ENCODE results near the gene EXOC1. TPM values are rescaled to one million over a fixed set of nuclear protein-coding genes. Genes with fewer than 3 reads are reported as not detected.

EXOC1 gene
- total RNA-seq: 10 to 100 TPM; 26.2 to 60.8 (median 43.1) TPM

- TF ChIP-seq EP300 (IDR thresholded peaks at IDR 0.05; ENCODE audit: low read depth) (no peak), CTCF (IDR thresholded peaks at IDR 0.05) (no peak), POLR2A (IDR thresholded peaks at IDR 0.05) (peak; percentile 76), POLR2AphosphoS5 (IDR thresholded peaks at IDR 0.05) (peak; percentile 71 to 82 (median 73))
- no peaks in the 10 kb centered on the region for H3K36me3 ChIP-seq
- peaks cover 0 to 27% (median 17%) of the 10 kb centered on the region in 4 donors for H3K4me1 ChIP-seq
- in situ Hi-C loops (cut with MboI; ENCODE audit: low pct_ligation_motif_present in 1 of 4, low pct_unique_long_range_greater_than_20kb in 1 of 4, low sequenced_read_pairs in 3 of 4) (loop anchor here in 3 of 4 donors (25.0 kb wide), 2 partner anchors 491 to 516 kb away; partner anchors contain the start of gene SRD5A3 (in 2 of the 3)), intact Hi-C loops (cut with DNase I; ENCODE audit: low total_unique reads) (no loop called here)
- DNase-seq: peak; percentile 100
- H3K4me3 ChIP-seq: peak within 1 kb of the TSS; percentile 68 to 80 (median 70)
- 0 to 1% methylated on average over 10 to 50 of the region's 50 CpGs for WGBS, 2 donors (ENCODE audit: low coverage in 1 of 2)
- H3K27me3 ChIP-seq: no peaks in the 10 kb centered on the region
- no peaks in the 10 kb centered on the region for H3K9me3 ChIP-seq
- peak within 1 kb of the TSS; percentile 83 to 87 (median 85) for H3K27ac ChIP-seq
Measured at GRCh38 chr4:55853484-55854046, at the start of gene EXOC1. TSS of gene EXOC1 (plus strand) at chr4:55853648. CDS start at chr4:55858324, 4,676 bp downstream.

GRCh38 chr4:55807556-55807955, 45.9 kb upstream of the EXOC1 start:
- Histone ChIP-seq H3K9me3 (no peaks in the 10 kb centered on the region), H3K4me1 (no peaks in the 10 kb centered on the region), H3K4me3 (no peak overlapping the region), H3K36me3 (no peaks in the 10 kb centered on the region), H3K27ac (no peak overlapping the region), H3K27me3 (no peaks in the 10 kb centered on the region)
- TF ChIP-seq EP300 (IDR thresholded peaks at IDR 0.05; ENCODE audit: low read depth): no peak
- in situ Hi-C loops (cut with MboI; ENCODE audit: low pct_ligation_motif_present in 1 of 4, low pct_unique_long_range_greater_than_20kb in 1 of 4, low sequenced_read_pairs in 3 of 4): loop anchor here in 1 of 4 donors (25.0 kb wide), 1 partner anchor 95 kb away; no protein-coding TSS in a partner anchor
- no peak for DNase-seq
- intact Hi-C loops (cut with DNase I; ENCODE audit: low total_unique reads): no loop called here

- Histone ChIP-seq H3K27ac (no peak overlapping the region), H3K4me3 (no peak overlapping the region), H3K27me3 (no peaks in the 10 kb centered on the region), H3K36me3 (no peaks in the 10 kb centered on the region), H3K4me1 (no peaks in the 10 kb centered on the region), H3K9me3 (no peaks in the 10 kb centered on the region)
- DNase-seq: no peak
- in situ Hi-C loops (cut with MboI; ENCODE audit: low pct_ligation_motif_present in 1 of 4, low pct_unique_long_range_greater_than_20kb in 1 of 4, low sequenced_read_pairs in 3 of 4): loop anchor here in 1 of 4 donors (25.0 kb wide), 1 partner anchor 96 kb away; no protein-coding TSS in a partner anchor
- intact Hi-C loops (cut with DNase I; ENCODE audit: low total_unique reads): no loop called here
- TF ChIP-seq CTCF (IDR thresholded peaks at IDR 0.05): no peak
- no peak for TF ChIP-seq POLR2A (IDR thresholded peaks at IDR 0.05)
- no peak for TF ChIP-seq POLR2AphosphoS5 (IDR thresholded peaks at IDR 0.05)
- TF ChIP-seq EP300 (IDR thresholded peaks at IDR 0.05; ENCODE audit: low read depth): no peak
- 40 to 42% methylated on average over 2 of the region's 2 CpGs for WGBS, 2 donors (ENCODE audit: low coverage in 1 of 2)
Measured at GRCh38 chr4:55808186-55808585, 45.3 kb upstream of the EXOC1 start.

GRCh38 chr4:55808632-55809031, 44.8 kb upstream of the EXOC1 start:
- Histone ChIP-seq H3K27me3 (no peaks in the 10 kb centered on the region), H3K36me3 (no peaks in the 10 kb centered on the region), H3K27ac (no peak overlapping the region), H3K4me1 (no peaks in the 10 kb centered on the region), H3K4me3 (no peak overlapping the region), H3K9me3 (no peaks in the 10 kb centered on the region)
- TF ChIP-seq CTCF (IDR thresholded peaks at IDR 0.05) (no peak), POLR2A (IDR thresholded peaks at IDR 0.05) (no peak), POLR2AphosphoS5 (IDR thresholded peaks at IDR 0.05) (no peak), EP300 (IDR thresholded peaks at IDR 0.05; ENCODE audit: low read depth) (no peak)
- in situ Hi-C loops (cut with MboI; ENCODE audit: low pct_ligation_motif_present in 1 of 4, low pct_unique_long_range_greater_than_20kb in 1 of 4, low sequenced_read_pairs in 3 of 4): loop anchor here in 1 of 4 donors (25.0 kb wide), 1 partner anchor 96 kb away; no protein-coding TSS in a partner anchor
- intact Hi-C loops (cut with DNase I; ENCODE audit: low total_unique reads): no loop called here
- 58% methylated on average over 2 to 5 of the region's 5 CpGs for WGBS, 2 donors (ENCODE audit: low coverage in 1 of 2)
- no peak for DNase-seq

Measured in transverse colon (tissue), 4 donors.